PC-3 (cell line): Measurements from ENCODE around the gene ARHGEF5. TPM values are rescaled to one million over a fixed set of nuclear protein-coding genes. Genes with fewer than 3 reads are reported as not detected.

ENCODE experiments used
- ATAC-seq: fragments of 200-7000 bp; cut with Tn5 transposase; 2 replicates; pipeline ENCODE4 v1.9.1; 2020; ENCODE audit warnings: mild to moderate bottlenecking, moderate library complexity
- BruUV-seq: library from RNA; stranded (reverse); fragments of 400-500 nt; replicated peaks from 2 replicates; lab custom pipeline; 2021; lab: Mats Ljungman, UMichigan
- CTCF ChIA-PET: fragments of 300-600 bp; sonication (Branson Sonifier 250); formaldehyde crosslinking; loops from one replicate; lab custom pipeline; 2022; ENCODE audit warnings: antibody characterized with exemption; lab: Charles Lee
- POLR2A ChIA-PET: fragments of 300-600 bp; sonication (Branson Sonifier 250); formaldehyde crosslinking; loops from one replicate; lab custom pipeline; 2022; ENCODE audit warnings: antibody characterized with exemption; ENCODE audit not compliant: unreplicated experiment; lab: Charles Lee
- DNase-seq: peaks from one replicate; pipeline ENCODE4 v3.0.0-alpha.2; 2015
- H2AFZ ChIP-seq: fragments of 300-600 bp; sonication (generic); 2 replicates; pipeline ENCODE4 v1.6.0; 2016; ENCODE audit warnings: antibody characterized with exemption, low read length
- H3F3A ChIP-seq: fragments of 300-600 bp; sonication (generic); one replicate; pipeline ENCODE4 v1.6.0; 2017; ENCODE audit warnings: antibody characterized with exemption, low read length, control low read depth, mild to moderate bottlenecking; ENCODE audit not compliant: unreplicated experiment
- H3K27ac ChIP-seq: fragments of 300-600 bp; sonication (generic); 2 replicates; pipeline ENCODE4 v1.5.1; 2016; ENCODE audit warnings: mild to moderate bottlenecking, low read length
- H3K27me3 ChIP-seq: fragments of 300-600 bp; sonication (generic); 2 replicates; pipeline ENCODE4 v1.6.1; 2016; ENCODE audit warnings: low read length, mixed read lengths
- H3K36me3 ChIP-seq: fragments of 300-600 bp; sonication (generic); 2 replicates; pipeline ENCODE4 v1.6.1; 2016; ENCODE audit warnings: low read depth, mixed run types, low read length, mixed read lengths
- H3K4me1 ChIP-seq: fragments of 300-600 bp; sonication (generic); 2 replicates; pipeline ENCODE4 v1.5.1; 2016; ENCODE audit warnings: low read length; ENCODE audit not compliant: insufficient read depth
- H3K4me2 ChIP-seq: fragments of 300-600 bp; sonication (generic); 2 replicates; pipeline ENCODE4 v1.6.0; 2016; ENCODE audit warnings: low read length
- H3K4me3 ChIP-seq: fragments of 300-600 bp; sonication (generic); 2 replicates; pipeline ENCODE4 v1.5.1; 2016; ENCODE audit warnings: mild to moderate bottlenecking, low read length, mixed read lengths
- H3K79me2 ChIP-seq: fragments of 300-600 bp; sonication (generic); 2 replicates; pipeline ENCODE4 v1.6.1; 2017; ENCODE audit warnings: low read length, mixed read lengths
- H3K9ac ChIP-seq: fragments of 300-600 bp; sonication (generic); 2 replicates; pipeline ENCODE4 v1.6.0; 2016; ENCODE audit warnings: mild to moderate bottlenecking, low read length
- H3K9me2 ChIP-seq: fragments of 300-600 bp; sonication (generic); replicated peaks from 2 replicates; pipeline ENCODE4 v1.6.1; 2016; ENCODE audit warnings: mixed run types, low read length, mixed read lengths
- H3K9me3 ChIP-seq: fragments of 300-600 bp; sonication (generic); 2 replicates; pipeline ENCODE4 v1.6.1; 2016; ENCODE audit warnings: low read length, mixed read lengths
- H4K20me1 ChIP-seq: fragments of 300-600 bp; sonication (generic); 2 replicates; pipeline ENCODE4 v1.6.1; 2016; ENCODE audit warnings: low read length, mixed read lengths
- CTCF ChIP-seq: fragments of 300-600 bp; sonication (generic); conservative IDR thresholded peaks from 2 replicates; pipeline ENCODE4 v1.5.1; 2017; ENCODE audit warnings: antibody characterized with exemption, low read depth, mild to moderate bottlenecking, low read length
- EZH2 ChIP-seq: fragments of 300-600 bp; sonication (generic); IDR thresholded peaks from one replicate; pipeline ENCODE4 v1.6.1; 2017; ENCODE audit warnings: antibody characterized with exemption, mild to moderate bottlenecking, low read length; ENCODE audit not compliant: unreplicated experiment
- EZH2phosphoT487 ChIP-seq: fragments of 300-600 bp; sonication (generic); IDR thresholded peaks from 2 replicates; pipeline ENCODE4 v1.6.1; 2018; ENCODE audit warnings: mild to moderate bottlenecking, antibody characterized with exemption, low read length, borderline replicate concordance
- intact Hi-C: fragments of 100-400 bp; cut with micrococcal nuclease; formaldehyde crosslinking; loops from 2 replicates; pipeline ENCODE4 v1.9.0; 2023
- total RNA-seq: library from RNA; depleted of rRNA; stranded (reverse); fragments of >200 nt; gene quantifications from 2 replicates; pipeline ENCODE4 v1.2.3, GENCODE V29; 2014

ARHGEF5 gene
- total RNA-seq, 1 experiment from 2014 or later, result 15.5 TPM

DNA sequence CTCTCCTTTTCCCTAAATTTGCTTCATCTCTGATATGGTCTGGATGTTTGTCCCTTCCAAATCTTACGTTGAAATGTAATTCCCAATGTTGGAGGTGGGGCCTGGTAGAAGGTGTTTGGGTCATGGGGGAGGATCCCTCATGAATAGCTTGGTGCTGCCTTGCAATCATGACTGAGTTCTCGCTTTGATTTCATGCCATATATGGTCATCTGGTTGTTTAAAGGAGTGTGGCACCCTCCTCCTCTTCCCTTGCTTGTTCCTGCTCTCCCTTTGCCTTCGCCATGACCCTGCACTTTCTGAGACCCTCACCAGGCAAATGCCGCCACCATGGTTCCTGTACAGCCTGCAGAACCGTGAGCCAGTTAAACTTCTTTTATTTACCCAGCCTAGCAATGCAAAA, 33.7 kb downstream of the ARHGEF5 start:
- Histone ChIP-seq H3K27ac (no peak overlapping the region), H3K9me2 (no peaks in the 10 kb centered on the region), H4K20me1 (no peaks in the 10 kb centered on the region), H3K4me3 (no peak overlapping the region), H3K27me3 (no peaks in the 10 kb centered on the region), H3K4me2 (no peak overlapping the region), H2AFZ (no peak overlapping the region), H3K4me1 (0 out of 2 replicates have a peak, but pooled peaks cover 5% of the 10 kb centered on the region), H3F3A (no peaks in the 10 kb centered on the region), H3K9me3 (no peaks in the 10 kb centered on the region), H3K9ac (no peak overlapping the region), H3K79me2 (no peaks in the 10 kb centered on the region), H3K36me3 (no peaks in the 10 kb centered on the region)
- ChIA-PET POLR2A (no interaction called here), CTCF (no interaction called here)
- DNase-seq, result no peak
- ATAC-seq, result no peak
- intact Hi-C loops, result no loop called here
- TF ChIP-seq EZH2phosphoT487 (no peak), EZH2 (no peak), CTCF (no peak)
- BruUV-seq, result no TSS peak

DNA sequence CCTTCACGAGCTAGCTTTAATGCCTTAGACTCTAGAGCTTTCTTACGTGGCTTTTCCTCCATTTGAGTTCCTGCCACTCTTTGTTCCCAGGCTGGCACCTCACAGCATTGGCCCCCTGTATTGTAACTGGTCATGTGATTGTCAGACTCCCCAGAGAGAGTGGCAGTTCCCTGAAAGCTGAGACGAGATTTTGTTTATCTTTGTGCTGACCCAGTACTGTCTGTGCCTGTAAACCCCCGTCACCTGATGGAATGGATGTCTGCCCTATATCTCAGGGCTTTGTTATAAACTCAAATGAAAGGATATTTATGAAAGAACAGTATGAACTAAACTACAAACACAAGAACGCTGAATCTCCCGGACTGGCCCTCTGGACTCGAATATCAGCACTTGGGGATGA, 35.3 kb downstream of the ARHGEF5 start:
- Histone ChIP-seq H3K9me3 (no peaks in the 10 kb centered on the region), H3K36me3 (no peaks in the 10 kb centered on the region), H3F3A (no peaks in the 10 kb centered on the region), H3K4me2 (no peak overlapping the region), H3K9ac (no peak overlapping the region), H3K27ac (no peak overlapping the region), H3K4me3 (no peak overlapping the region), H3K9me2 (no peaks in the 10 kb centered on the region), H3K27me3 (no peaks in the 10 kb centered on the region), H4K20me1 (no peaks in the 10 kb centered on the region), H2AFZ (no peak overlapping the region), H3K79me2 (no peaks in the 10 kb centered on the region), H3K4me1 (0 out of 2 replicates have a peak, but pooled peaks cover 5% of the 10 kb centered on the region)
- POLR2A ChIA-PET, result no interaction called here
- no peak for TF ChIP-seq CTCF
- no peak for TF ChIP-seq EZH2phosphoT487
- CTCF ChIA-PET, result no interaction called here
- ATAC-seq (no peak), DNase-seq (no peak)
- BruUV-seq, result no TSS peak
- intact Hi-C loops, result no loop called here

DNA sequence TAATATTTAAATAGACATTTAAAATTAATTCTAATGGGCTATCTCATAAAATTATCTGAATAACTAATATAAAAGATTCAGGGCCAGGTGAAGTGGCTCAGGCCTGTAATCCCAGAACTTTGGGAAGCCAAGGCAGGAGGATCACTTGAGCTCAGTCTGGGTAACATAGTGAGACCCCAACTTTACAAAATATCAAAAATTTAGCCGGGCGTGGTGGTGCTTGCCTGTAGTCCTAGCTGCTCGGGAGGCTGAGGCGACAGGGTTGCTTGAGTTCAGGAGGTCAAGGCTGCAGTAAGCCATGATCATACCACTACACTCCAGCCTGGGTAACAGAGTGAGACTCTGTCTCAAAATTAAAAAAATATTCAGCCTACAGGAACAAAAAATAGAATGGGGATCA, 35.8 kb downstream of the ARHGEF5 start:
- no peaks in the 10 kb centered on the region for H3K79me2 ChIP-seq
- H3K9me3 ChIP-seq, result no peaks in the 10 kb centered on the region
- no peak overlapping the region for H2AFZ ChIP-seq
- no TSS peak for BruUV-seq
- H3K4me1 ChIP-seq, result 0 out of 2 replicates have a peak, but pooled peaks cover 5% of the 10 kb centered on the region
- TF ChIP-seq EZH2phosphoT487, result no peak
- no peak for TF ChIP-seq CTCF
- TF ChIP-seq EZH2, result no peak
- no peaks in the 10 kb centered on the region for H3F3A ChIP-seq
- no peaks in the 10 kb centered on the region for H3K9me2 ChIP-seq
- H3K36me3 ChIP-seq, result no peaks in the 10 kb centered on the region
- POLR2A ChIA-PET, result no interaction called here
- CTCF ChIA-PET, result interaction anchor here (1.3 kb wide), 1 partner anchor 263 kb away, joined by 5 read pairs; no protein-coding TSS in a partner anchor
- ATAC-seq, result no peak
- H4K20me1 ChIP-seq, result no peaks in the 10 kb centered on the region
- DNase-seq, result no peak
- no peak overlapping the region for H3K27ac ChIP-seq
- intact Hi-C loops, result no loop called here
- H3K4me3 ChIP-seq, result no peak overlapping the region
- H3K27me3 ChIP-seq, result no peaks in the 10 kb centered on the region
- no peak overlapping the region for H3K4me2 ChIP-seq
- no peak overlapping the region for H3K9ac ChIP-seq
